IPS DF 6.9 (cell line): Measurements from ENCODE around the gene WFIKKN1.

Experiments
- DNase-seq: peaks from one replicate; pipeline ENCODE4 v3.0.0-alpha.2; 2013; ENCODE audit warnings: low read depth, low spot score
- H3K27ac ChIP-seq: one replicate; pipeline ENCODE4 v1.5.1; 2013; ENCODE audit warnings: low read length, control low read depth
- H3K27me3 ChIP-seq: 2 replicates; pipeline ENCODE4 v1.6.1; 2013; ENCODE audit warnings: mild to moderate bottlenecking, low read length; ENCODE audit not compliant: control insufficient read depth, insufficient read depth
- H3K36me3 ChIP-seq: 2 replicates; pipeline ENCODE4 v1.6.1; 2013; ENCODE audit warnings: low read length; ENCODE audit not compliant: control insufficient read depth, insufficient read depth
- H3K4me1 ChIP-seq: 2 replicates; pipeline ENCODE4 v1.6.1; 2013; ENCODE audit warnings: low read length; ENCODE audit not compliant: control insufficient read depth, insufficient read depth
- H3K4me3 ChIP-seq: 2 replicates; pipeline ENCODE4 v1.5.1; 2013; ENCODE audit warnings: mild to moderate bottlenecking, low read length
- H3K9me3 ChIP-seq: 2 replicates; pipeline ENCODE4 v1.6.1; 2013; ENCODE audit warnings: low read length, inconsistent platforms; ENCODE audit not compliant: control insufficient read depth, insufficient read depth
- WGBS: extraction: QIAGEN DNeasy Blood & Tissue Kit; methylation state at CpG from one replicate; pipeline ENCODE4 v1.1.7; 2013; ENCODE audit warnings: mixed read lengths, missing lambda C conversion rate; ENCODE audit not compliant: insufficient read length, insufficient coverage; 5-methylcytosine and 5-hydroxymethylcytosine counted together

Gene WFIKKN1

DNA sequence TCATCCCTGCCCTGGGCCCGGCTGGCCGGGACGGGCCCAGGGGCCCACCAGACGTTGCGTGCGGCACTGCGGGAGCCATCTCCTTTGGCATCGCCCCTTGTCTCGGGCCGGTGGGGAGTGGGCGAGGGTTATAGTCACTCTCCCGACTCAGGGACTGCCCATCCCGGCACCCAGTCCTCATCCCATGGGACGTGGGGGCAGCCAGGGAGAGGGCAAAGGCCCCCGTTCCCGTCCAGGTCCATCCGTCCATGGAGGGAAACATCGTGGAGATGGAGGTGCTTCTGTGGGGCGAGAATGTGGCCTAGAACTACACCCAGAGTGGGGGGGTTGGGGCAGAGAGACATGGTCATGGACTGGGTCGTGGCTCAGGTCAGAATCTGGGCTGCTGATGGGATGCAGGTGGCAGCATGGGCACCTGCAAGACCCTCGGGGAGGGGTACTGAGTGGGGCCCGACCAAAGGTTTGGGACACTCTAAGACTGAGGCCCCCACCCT is 15.9 kb downstream of the WFIKKN1 start:
- Histone ChIP-seq H3K9me3 (no peaks in the 10 kb centered on the region), H3K27me3 (no peaks in the 10 kb centered on the region), H3K4me3 (no peak overlapping the region), H3K27ac (no peak overlapping the region), H3K4me1 (peaks cover 2% of the 10 kb centered on the region; the same call in 1 of the 2 replicates), H3K36me3 (no peaks in the 10 kb centered on the region; the same call in 1 of the 2 replicates)
- DNase-seq = no peak
- no CpG with 5 or more reads among the region's 22 CpGs for WGBS

DNA sequence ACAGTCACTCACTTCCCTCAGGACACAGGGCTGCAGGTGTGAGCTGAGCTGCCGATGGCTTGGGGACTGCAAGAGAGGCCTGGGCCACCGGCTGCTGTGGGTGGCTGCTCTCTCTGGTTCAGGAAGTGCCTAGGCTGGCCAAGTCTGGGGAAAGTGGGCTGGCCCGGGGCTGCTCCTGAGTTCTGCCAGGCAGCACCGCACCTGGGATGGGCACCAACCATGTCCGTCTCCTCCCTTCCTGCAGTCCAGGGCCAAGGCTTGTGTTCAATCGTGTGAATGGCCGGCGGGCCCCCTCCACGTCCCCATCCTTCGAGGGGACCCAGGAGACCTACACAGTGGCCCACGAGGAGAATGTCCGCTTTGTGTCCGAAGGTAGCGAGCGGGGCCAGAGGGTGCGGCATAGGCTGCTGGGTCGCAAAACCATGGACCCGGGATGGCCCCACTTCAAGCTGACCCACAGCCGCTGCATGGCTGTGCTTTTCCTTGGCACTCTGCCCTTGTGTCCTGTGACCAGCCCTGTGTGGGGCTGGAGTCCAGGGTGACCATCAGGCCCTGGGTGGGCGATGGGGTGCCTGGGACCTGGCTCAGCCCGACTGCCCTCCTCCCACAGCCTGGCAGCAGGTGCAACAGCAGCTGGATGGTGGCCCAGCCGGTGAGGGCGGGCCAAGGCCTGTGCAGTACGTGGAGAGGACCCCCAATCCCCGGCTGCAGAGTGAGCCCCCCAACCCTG is 16.6 kb downstream of the WFIKKN1 start:
- Histone ChIP-seq H3K9me3 (no peaks in the 10 kb centered on the region), H3K27ac (no peak overlapping the region), H3K4me1 (peaks cover 2% of the 10 kb centered on the region; the same call in 1 of the 2 replicates), H3K4me3 (no peak overlapping the region), H3K27me3 (no peaks in the 10 kb centered on the region), H3K36me3 (no peaks in the 10 kb centered on the region; the same call in 1 of the 2 replicates)
- no peak for DNase-seq
- no CpG with 5 or more reads among the region's 25 CpGs for WGBS

DNA sequence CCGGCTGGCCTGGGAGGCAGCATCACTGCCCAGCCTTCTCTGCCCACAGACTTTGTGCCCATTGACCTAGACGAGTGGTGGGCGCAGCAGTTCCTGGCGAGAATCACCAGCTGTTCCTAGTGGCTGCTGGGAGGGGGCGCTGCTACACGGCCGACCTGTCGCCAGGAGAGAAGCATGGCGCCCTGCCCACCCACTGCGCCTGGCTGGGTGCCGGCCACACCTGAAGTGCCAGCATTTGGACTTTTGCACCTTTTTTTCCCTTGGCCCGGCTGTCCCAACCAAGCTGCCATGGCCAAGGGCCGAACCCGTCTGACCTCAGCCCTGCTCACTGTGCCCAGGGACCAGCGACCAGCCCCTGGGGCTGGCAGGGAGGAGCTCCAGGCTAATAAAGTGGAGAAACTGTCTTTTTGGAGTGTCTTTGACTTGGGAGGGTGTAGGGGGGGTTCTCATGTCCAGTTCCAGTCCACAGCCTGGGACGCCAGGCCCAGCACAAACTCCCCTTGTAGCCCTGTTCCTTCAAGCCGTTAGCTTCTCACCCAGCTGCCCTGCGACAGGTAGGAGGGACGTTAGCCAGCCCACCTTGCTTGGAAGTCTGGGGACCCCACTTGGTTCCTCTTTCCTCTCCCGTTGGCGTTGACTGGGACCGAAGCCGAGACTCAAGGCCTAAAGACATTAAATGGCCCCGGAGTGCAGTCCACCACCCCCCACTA is 17.4 kb downstream of the WFIKKN1 start:
- Histone ChIP-seq H3K36me3 (no peaks in the 10 kb centered on the region; the same call in 1 of the 2 replicates), H3K4me1 (peaks cover 2% of the 10 kb centered on the region; the same call in 1 of the 2 replicates), H3K9me3 (no peaks in the 10 kb centered on the region), H3K27me3 (no peaks in the 10 kb centered on the region), H3K4me3 (peak overlapping the region; percentile 61; the same call in 1 of the 2 replicates), H3K27ac (no peak overlapping the region)
- no peak for DNase-seq
- no CpG with 5 or more reads among the region's 24 CpGs for WGBS

DNA sequence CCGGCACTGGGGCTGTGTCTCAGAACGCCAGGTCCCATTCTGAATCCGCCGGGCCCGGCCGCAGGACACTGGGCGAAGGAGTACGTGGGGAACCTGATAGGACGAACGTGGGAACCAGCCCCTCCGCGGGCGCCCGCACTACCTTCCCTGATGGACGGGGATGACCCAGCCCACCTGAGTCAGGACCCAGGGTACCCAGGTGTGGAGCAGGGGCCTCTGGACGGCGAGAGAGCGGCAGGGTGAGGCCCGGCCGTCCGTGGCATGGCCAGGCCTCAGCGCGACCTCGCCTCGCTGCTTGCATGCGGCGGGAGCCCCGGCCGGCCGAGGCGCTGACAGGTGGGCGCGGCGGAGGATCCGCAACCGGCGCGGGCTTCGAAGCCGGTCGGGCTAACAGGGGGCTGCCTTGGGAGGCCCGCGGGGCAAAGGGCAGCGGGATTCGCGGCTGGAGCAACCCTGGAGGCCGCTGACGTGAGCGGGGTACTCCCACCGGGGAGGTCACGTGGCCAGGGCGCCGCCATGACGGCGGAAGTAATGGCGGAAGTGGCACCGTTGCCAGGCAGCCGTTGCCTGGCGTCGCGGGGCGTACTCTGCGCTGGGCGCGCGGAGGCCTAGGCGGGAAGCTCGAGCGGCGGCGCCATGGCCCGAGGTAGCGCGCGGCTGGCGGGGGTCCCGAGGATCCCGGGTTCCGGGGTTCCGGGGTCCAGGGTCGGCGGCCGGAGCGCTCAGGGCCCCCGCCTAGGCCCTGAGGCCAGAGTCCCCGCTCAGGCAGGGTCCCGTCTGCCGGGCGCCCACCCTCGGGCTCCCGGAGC is 18.2 kb downstream of the WFIKKN1 start, which contains the start of gene WDR90:
TSS of gene WDR90 (plus strand) at position 585 of the 809 bp plus-strand sequence. CDS start at position 637, 52 bp downstream.
- H3K27ac ChIP-seq = no peak within 1 kb of the TSS
- H3K9me3 ChIP-seq = no peaks in the 10 kb centered on the region
- H3K4me1 ChIP-seq = peaks cover 2% of the 10 kb centered on the region; the same call in 1 of the 2 replicates
- peak within 1 kb of the TSS; percentile 61 for H3K4me3 ChIP-seq
- no peaks in the 10 kb centered on the region; the same call in 1 of the 2 replicates for H3K36me3 ChIP-seq
- WGBS = no CpG with 5 or more reads among the region's 91 CpGs
- no peak for DNase-seq
- no peaks in the 10 kb centered on the region for H3K27me3 ChIP-seq

DNA sequence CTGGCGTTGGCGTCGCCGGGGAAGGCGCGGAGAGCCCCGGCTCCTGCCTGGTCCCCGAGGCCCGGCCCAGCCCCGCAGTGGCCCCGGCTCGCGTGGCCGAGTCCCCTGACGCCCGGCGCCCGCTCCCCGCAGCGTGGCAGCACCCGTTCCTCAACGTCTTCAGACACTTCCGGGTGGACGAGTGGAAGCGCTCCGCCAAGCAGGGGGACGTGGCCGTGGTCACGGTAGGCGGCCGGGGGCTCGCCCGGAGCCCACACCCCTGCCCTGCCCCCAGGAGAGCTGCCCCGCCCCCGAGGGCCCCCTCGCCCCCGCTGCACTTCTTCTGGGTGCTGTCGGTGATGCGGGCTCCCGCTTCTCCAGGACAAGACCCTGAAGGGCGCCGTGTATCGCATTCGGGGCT is 18.8 kb downstream of the WFIKKN1 start:
- H3K36me3 ChIP-seq = no peaks in the 10 kb centered on the region; the same call in 1 of the 2 replicates
- H3K27ac ChIP-seq = no peak overlapping the region
- no peaks in the 10 kb centered on the region for H3K9me3 ChIP-seq
- H3K4me3 ChIP-seq = peak overlapping the region; percentile 61; the same call in 1 of the 2 replicates
- no peaks in the 10 kb centered on the region for H3K27me3 ChIP-seq
- no CpG with 5 or more reads among the region's 44 CpGs for WGBS
- no peak for DNase-seq
- peaks cover 2% of the 10 kb centered on the region; the same call in 1 of the 2 replicates for H3K4me1 ChIP-seq

DNA sequence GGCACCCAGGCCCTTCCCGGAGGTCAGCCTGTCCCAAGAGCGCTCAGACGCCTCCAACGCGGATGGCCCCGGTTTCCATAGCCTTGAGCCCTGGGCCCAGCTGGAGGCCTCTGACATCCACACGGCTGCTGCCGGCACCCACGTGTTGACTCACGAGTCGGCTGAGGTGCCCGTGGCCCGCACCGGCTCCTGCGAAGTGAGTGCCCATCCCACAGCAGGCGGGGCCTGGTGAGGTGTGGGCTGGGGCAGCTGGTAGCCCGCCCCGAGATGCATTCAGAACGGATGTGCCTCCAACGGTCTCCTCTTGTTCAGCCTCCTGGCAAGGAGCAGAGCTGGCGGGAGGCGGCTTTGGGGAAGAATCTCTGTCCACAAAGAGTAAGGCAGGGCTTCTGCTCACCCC is 21.1 kb downstream of the WFIKKN1 start:
- peaks cover 2% of the 10 kb centered on the region; the same call in 1 of the 2 replicates for H3K4me1 ChIP-seq
- H3K36me3 ChIP-seq = peaks cover 9% of the 10 kb centered on the region
- DNase-seq = no peak
- H3K4me3 ChIP-seq = no peak overlapping the region
- H3K27ac ChIP-seq = no peak overlapping the region
- no peaks in the 10 kb centered on the region for H3K9me3 ChIP-seq
- H3K27me3 ChIP-seq = no peaks in the 10 kb centered on the region
- no CpG with 5 or more reads among the region's 22 CpGs for WGBS

DNA sequence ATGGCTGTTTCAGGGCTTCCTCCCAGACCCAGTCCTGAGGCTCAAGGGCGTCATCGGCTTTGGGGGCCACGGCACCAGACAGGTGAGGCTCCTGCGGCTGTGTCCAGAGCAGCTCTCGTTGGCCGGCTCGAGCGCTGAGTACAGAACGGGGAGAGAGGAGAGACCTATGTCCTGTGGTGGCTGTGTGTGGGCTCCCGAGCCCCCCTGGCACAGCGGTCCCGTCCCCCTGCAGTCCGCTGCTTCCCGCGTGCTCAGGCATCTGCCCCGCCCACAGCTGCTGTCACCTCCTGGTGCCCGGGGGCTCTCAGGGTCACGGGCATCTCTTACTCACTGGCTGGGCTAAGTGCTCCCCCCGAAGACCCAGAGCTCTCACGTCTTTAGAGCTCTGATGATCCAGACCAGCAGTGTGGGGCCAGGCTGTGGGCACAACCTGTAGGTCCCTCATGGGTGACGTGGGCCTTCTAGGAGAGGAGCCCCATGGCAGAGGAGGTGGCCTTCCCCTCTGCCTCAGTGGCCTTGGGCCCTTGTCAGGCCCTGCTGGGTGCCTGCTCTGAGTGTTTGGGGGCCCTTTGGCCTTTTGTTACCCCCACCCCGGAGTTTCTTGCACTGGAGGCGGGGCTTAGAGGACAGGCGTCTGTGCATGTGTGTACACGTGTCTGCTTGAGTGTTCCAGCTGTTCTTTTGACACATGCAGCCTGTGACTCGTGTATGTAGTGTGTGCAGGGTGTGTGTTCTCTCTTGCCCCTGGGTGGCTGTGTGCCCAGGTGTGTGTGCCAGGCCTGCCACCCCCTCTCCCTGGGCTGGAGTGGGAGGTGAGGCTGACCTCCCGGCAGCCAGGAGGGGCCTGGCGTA is 21.9 kb downstream of the WFIKKN1 start:
- Histone ChIP-seq H3K27ac (no peak overlapping the region), H3K27me3 (no peaks in the 10 kb centered on the region), H3K9me3 (no peaks in the 10 kb centered on the region), H3K4me1 (peaks cover 2% of the 10 kb centered on the region; the same call in 1 of the 2 replicates), H3K4me3 (no peak overlapping the region), H3K36me3 (peaks cover 9% of the 10 kb centered on the region)
- no CpG with 5 or more reads among the region's 28 CpGs for WGBS
- DNase-seq = no peak

DNA sequence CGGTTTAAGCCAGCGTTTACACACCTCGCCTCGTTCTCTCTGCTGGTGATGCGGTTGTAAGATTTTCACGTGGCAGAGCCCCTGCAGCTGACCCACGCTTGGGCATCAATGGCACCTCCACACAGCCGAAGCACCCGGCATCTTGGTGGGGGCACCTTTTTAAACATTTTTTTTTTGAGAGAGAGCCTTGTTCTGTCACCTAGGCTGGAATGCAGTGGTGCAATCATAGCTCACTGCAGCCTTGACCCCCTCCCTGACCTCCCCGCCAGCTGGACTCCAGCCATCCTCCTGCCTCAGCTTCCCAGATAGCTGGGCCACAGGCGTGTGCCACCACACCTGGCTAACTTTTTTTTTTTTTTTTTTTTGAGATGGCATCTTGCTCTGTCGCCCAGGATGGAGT is 23.2 kb downstream of the WFIKKN1 start:
- no CpG with 5 or more reads among the region's 12 CpGs for WGBS
- Histone ChIP-seq H3K27me3 (no peaks in the 10 kb centered on the region), H3K4me1 (no peaks in the 10 kb centered on the region; the same call in 1 of the 2 replicates), H3K4me3 (no peak overlapping the region), H3K9me3 (no peaks in the 10 kb centered on the region), H3K27ac (no peak overlapping the region), H3K36me3 (peaks cover 12% of the 10 kb centered on the region)
- no peak for DNase-seq

DNA sequence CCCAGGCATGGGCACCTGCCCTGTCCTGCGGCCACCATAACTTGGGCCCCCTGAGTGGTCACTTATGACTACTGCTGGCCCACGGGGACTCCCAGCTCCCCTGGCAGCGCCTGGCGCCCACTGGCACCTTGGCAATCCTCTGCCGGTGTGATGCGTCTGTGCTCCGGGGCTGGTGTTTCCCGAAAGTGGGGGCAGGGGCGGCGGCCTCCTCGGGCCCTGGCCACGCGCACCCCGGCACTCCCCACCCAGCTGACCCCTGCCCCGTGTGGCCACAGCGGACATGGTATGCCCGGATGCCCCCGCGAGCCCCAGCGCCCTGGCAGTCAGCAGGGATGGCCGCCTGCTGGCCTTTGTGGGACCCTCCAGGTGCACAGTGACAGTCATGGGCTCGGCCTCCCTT is 26.7 kb downstream of the WFIKKN1 start:
- Histone ChIP-seq H3K4me1 (peaks cover 6% of the 10 kb centered on the region), H3K9me3 (no peaks in the 10 kb centered on the region), H3K36me3 (peaks cover 14% of the 10 kb centered on the region), H3K27me3 (no peaks in the 10 kb centered on the region), H3K27ac (no peak overlapping the region), H3K4me3 (no peak overlapping the region)
- no CpG with 5 or more reads among the region's 22 CpGs for WGBS
- DNase-seq = no peak
